Breast epithelium (tissue), 3 donors: Measurements from ENCODE around the gene ASTN2.

Experiments used
- POLR2A ChIP-seq: fragments of 450-650 bp; IDR thresholded peaks from one replicate; pipeline ENCODE4 v1.6.1; 2016; ENCODE audit warnings: antibody characterized with exemption, mild to moderate bottlenecking, moderate library complexity
- POLR2AphosphoS5 ChIP-seq, 3 donors: sonication (generic); formaldehyde crosslinking; IDR thresholded peaks; one replicate each; pipeline ENCODE4 v1.6.1; 2017; ENCODE audit warnings: antibody characterized with exemption in 3 of 3
- TF ChIP-seq, protein P1 (sequence below), 3 donors: fragments of 450-650 bp; IDR thresholded peaks; one replicate each; pipeline ENCODE4 v1.5.1; 2016 to 2017; ENCODE audit warnings: antibody characterized with exemption in 3 of 3, mild to moderate bottlenecking in 3 of 3, moderate library complexity in 3 of 3

DNA sequence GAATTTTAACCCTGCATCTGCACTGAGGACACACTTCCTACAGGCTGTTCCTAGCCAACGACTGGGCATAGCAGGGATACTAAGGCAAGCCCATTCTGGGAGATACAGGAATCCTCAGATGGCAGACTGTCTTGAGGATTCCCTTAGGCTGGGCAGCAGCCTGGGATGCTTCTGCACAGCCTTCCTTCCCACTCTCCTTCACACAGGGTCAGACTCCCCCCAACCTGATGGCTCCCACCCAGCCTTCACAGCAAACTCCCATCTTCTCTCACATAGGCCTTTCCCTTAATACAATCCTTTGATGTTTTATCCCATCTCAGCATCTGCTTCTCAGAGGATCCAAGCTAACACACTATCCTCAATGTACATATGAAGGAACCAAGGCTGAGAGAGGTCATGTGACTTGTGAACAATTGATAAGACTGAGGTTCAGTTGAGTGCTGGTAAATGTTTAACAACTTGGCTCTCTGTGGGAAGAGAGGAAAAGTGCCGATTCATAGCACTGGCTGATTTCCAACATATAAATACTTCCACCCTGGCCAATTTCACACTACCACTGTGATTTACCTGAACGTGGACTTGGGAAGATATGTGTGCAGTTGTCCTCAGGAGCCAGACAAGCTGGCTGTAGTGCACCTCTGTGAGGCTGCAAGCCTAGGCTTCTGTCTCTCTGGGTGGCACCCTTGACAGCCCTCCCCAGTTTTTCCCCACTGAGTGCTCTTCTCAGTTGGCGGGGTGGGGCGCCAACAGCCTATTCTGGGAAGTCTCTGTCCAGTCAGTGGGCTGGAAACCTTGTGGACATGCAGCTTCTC is 848.0 kb downstream of the ASTN2 start:
- TF ChIP-seq, protein P1, sequence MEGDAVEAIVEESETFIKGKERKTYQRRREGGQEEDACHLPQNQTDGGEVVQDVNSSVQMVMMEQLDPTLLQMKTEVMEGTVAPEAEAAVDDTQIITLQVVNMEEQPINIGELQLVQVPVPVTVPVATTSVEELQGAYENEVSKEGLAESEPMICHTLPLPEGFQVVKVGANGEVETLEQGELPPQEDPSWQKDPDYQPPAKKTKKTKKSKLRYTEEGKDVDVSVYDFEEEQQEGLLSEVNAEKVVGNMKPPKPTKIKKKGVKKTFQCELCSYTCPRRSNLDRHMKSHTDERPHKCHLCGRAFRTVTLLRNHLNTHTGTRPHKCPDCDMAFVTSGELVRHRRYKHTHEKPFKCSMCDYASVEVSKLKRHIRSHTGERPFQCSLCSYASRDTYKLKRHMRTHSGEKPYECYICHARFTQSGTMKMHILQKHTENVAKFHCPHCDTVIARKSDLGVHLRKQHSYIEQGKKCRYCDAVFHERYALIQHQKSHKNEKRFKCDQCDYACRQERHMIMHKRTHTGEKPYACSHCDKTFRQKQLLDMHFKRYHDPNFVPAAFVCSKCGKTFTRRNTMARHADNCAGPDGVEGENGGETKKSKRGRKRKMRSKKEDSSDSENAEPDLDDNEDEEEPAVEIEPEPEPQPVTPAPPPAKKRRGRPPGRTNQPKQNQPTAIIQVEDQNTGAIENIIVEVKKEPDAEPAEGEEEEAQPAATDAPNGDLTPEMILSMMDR (IDR thresholded peaks at IDR 0.05), result no peak
- no peak for TF ChIP-seq POLR2A
- TF ChIP-seq POLR2AphosphoS5 (IDR thresholded peaks at IDR 0.05), result no peak
